ENCODE data around the gene POLR3A.

The POLR3A gene

GRCh38 chr10:77940225-77940624, 89.1 kb downstream of the POLR3A start:
- DNase-seq = no peak

DNA sequence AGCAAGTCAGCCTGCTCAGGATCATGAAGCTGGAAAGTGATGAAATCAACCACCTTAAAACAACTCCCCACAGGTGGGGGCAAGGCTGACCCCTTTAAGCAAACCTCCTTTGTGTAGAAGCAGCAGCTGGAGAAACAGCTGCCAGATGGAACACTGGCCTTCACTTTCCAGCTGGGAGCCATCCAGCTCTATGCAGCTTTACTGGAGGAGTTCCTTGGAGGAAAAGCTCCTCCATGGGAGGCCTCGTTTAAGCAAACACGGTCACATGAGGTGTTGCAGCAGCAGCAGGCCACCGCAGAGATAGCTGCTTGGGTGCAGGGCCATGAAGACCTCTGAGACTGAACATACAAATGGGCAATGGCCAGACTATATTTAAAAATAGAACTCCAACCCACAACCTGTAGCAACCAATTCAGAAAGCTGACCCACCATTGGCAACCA, 89.7 kb downstream of the POLR3A start:
- DNase-seq = no peak

DNA sequence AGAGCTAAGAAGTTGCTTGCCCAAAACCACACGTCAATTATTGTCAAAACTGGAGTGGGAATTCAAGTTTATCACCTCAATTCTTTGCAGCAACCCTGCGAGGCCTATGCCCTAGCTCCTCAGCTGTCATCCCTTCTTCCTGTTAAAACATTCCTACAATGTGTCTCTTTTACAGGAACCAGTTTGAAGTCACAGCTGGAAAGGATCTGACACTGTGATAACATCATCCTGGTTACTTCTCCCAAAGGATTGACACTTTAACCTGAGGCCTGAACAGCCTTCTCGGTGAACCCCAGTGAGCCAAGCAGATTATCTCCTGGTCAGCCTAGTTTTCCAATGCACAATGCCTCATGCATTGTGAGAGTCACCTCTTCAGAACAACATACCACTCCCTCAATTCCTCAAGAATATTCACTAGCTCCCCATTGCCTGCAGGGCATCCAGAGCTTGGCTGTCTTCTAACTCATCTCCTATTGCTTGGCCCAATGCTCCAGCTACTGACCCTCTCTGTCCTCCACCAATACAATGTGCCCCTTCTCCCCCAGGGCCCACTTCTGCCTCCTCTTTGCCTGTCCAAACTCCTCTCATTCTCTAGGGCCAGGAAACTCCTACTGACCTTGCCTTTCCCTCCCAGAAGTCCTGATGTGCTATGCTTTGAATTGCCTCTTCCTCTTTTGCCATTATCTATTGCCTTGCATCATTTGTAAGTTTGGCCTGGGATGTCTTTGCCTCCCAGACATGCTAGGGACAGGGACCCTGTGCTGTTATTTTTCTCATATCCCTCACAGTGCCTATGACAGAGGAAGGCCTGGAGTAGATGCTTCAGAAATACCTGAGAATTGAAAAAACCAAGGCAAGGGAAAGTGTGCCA, 92.4 kb downstream of the POLR3A start:
- DNase-seq = no peak

GRCh38 chr10:77932016-77932715, 97.1 kb downstream of the POLR3A start:
- no peak for DNase-seq

DNA sequence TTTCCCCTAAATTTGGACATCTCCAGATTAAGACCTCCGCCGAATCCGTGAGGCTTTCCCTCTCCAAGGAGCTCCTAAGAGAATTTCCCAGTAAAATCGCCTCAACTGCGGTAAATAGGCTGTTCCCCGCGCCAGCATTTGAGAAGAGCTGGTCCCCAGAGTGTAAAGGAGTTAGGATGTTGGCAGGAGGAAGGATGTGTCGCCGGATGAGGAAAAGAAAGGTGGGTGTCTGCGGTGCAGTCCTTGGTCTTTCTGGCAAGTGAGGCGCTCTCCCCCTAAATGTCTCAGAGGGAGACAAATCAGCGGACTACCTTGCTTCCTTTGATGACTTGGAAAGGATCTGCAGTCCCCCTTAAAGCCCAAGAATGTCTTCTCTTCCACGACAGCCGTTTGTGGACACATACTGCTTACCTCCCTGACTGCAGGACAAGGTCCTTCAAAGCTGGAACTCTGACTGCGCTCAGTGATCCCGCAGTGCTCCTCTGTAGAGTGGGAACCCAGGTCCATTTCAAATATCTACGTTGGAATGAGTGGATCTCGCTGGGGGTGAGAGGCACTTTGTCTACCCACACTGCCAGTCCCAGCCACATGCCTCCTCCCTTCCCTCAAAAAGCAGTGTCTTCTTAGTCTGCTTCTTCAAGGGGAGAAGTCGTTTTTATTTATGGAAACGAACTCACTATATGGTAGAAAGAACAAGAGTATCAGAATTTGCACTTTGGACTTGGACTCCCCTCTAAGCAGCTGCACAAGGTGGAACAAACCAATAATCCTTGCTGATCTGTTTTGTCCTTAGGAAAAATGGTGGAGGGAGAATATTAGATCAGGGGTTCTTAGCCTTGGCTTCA, 101.7 kb downstream of the POLR3A start:
- no peak for DNase-seq

GRCh38 chr10:77926566-77927401, 102.5 kb downstream of the POLR3A start, which contains the start of gene DLG5:
DLG5 (minus strand) TSS chr10:77926755; CDS start chr10:77926520, 235 bp downstream.
- no peak for DNase-seq

GRCh38 chr10:77925795-77926565, 103.3 kb downstream of the POLR3A start:
- DNase-seq = no peak

- DNase-seq = no peak
These were observed 103.9 kb downstream of the POLR3A start for GRCh38 chr10:77925410-77925794.

GRCh38 chr10:77922566-77923179, 106.6 kb downstream of the POLR3A start:
- no peak for DNase-seq

GRCh38 chr10:77922055-77922454, 107.3 kb downstream of the POLR3A start:
- DNase-seq = no peak

GRCh38 chr10:77921395-77921794, 107.9 kb downstream of the POLR3A start:
- DNase-seq = no peak

DNA sequence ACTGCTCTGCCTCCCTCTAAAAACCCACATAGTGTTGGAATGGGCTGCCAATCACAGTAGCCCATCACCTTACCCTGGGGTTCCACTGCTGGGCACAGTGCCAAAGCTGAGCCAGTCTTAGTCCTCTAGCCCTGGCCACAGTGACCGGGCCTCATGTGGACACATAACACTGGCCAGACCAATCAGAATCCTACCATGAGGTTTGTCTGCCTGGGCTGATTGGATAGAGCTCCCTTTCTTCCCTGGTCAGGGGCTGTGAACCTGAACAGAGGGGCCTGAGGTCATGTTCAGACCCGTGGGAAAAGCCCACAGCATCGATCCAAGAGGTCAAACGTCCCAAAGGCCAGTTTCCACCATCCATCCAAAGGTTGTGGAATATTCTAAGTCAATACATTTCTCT, 108.8 kb downstream of the POLR3A start:
- DNase-seq = no peak

DNA sequence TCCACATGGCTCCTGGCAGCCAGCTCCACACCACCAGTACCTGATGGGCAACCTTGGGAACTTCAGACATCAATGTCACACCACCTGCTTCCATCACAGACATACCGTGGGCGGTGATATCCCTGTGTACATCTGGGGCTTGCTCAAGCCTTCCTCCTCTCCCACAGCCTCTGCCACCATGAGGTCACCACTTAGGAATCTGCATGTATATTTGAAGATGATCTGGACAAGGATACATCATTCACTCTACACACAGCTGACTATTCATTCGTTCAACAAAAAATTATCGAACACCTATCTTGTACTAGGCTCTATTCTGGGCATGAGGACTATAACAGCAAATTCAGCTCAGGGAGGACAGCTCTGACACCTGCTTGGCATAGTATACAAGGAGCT, 109.6 kb downstream of the POLR3A start:
- DNase-seq = no peak
